ENCODE measurements around the gene PER3. TPM values are rescaled to one million over a fixed set of nuclear protein-coding genes. Genes with fewer than 3 reads are reported as not detected.
A peak's percentile ranks its signal among the peaks of the same experiment; 100 is the strongest.

PER3 gene
- total and polyA plus RNA-seq, 2 of the 8 experiments (the other 6 are each of a cell fraction or from before 2014, with no cell fraction given), result 8.3 to 9.3 TPM

- CTCF ChIA-PET (ENCODE audit: partially characterized antibody), result interaction anchor here (0.7 to 2.0 kb wide), 3 partner anchors 14 to 822 kb away, joined by 3 to 7 read pairs (median 3); no protein-coding TSS in a partner anchor
- Histone ChIP-seq H3K9ac (replicated peaks in 1 of 4; ENCODE audit: extremely low read depth in 1 of 4, low read depth in 3 of 4, low read length in 3 of 4) (no peak overlapping the region), H3K23me2 (ENCODE audit: low read depth, low read length) (peaks cover 2% of the 10 kb centered on the region; the same call in 1 of the 2 replicates), H3K4me2 (ENCODE audit: insufficient read depth in 1 of 2, low read depth in 2 of 2, low read length in 2 of 2) (peak overlapping the region; percentile 61 to 80; a peak in 3 of 4 replicates), H3K56ac (replicated peaks; ENCODE audit: insufficient read length, low read depth, low read length) (no peak overlapping the region), H3K14ac (ENCODE audit: insufficient read length) (no peak overlapping the region), H3K4me3 (ENCODE audit: extremely low read depth in 1 of 4, insufficient read depth in 2 of 4, low read depth in 3 of 4, low read length in 4 of 4) (peak overlapping the region in 3 of 4 experiments; percentile 14 to 62 (median 43); a peak in 3 of 8 replicates), H3K36me3 (ENCODE audit: control insufficient read depth in 2 of 4, insufficient read depth in 4 of 4, low read length in 3 of 4) (peaks cover 7 to 49% (median 23%) of the 10 kb centered on the region in 4 experiments; a peak in 7 of 8 replicates), H4K5ac (ENCODE audit: insufficient read length, low read depth, low read length) (no peak overlapping the region), H3K23ac (ENCODE audit: insufficient read length) (no peak overlapping the region), H2AK5ac (ENCODE audit: low read depth, low read length) (no peak overlapping the region), H4K8ac (ENCODE audit: extremely low read depth, insufficient read depth, low read length) (no peak overlapping the region), H3K18ac (ENCODE audit: extremely low read depth, low read length) (no peak overlapping the region), H2BK15ac (ENCODE audit: low read length) (no peak overlapping the region), H3K79me1 (ENCODE audit: low read depth, low read length) (no peaks in the 10 kb centered on the region), H2BK20ac (ENCODE audit: low read length) (no peak overlapping the region), H2AFZ (ENCODE audit: low read length) (no peak overlapping the region), H3K27ac (ENCODE audit: low read depth, low read length) (no peak overlapping the region), H4K91ac (replicated peaks; ENCODE audit: insufficient read length, low read length) (no peak overlapping the region), H3K9me3 (ENCODE audit: insufficient read depth in 2 of 2, low read depth in 1 of 2, low read length in 1 of 2) (peaks cover 9 to 11% of the 10 kb centered on the region in 2 experiments; a peak in 3 of 4 replicates), H2BK5ac (ENCODE audit: low read depth, low read length) (no peak overlapping the region), H3K4ac (replicated peaks; ENCODE audit: insufficient read length, low read depth, low read length) (no peak overlapping the region), H3K4me1 (replicated peaks in 1 of 4; ENCODE audit: control insufficient read depth in 3 of 4, insufficient read depth in 4 of 4, low read length in 3 of 4) (peaks cover 0 to 6% (median 0%) of the 10 kb centered on the region in 4 experiments; a peak in 2 of 7 replicates), H2BK120ac (replicated peaks; ENCODE audit: low read depth, low read length) (no peak overlapping the region), H3K27me3 (replicated peaks in 1 of 4; ENCODE audit: control insufficient read depth in 3 of 4, extremely low read depth in 1 of 4, insufficient read depth in 3 of 4, low read length in 3 of 4) (peaks cover 0 to 8% (median 7%) of the 10 kb centered on the region in 4 experiments; a peak in 5 of 7 replicates), H3K79me2 (ENCODE audit: control insufficient read depth in 1 of 2, insufficient read depth in 2 of 2, low read length in 2 of 2) (no peaks in the 10 kb centered on the region), H2BK12ac (ENCODE audit: low read depth, low read length) (no peak overlapping the region), H4K20me1 (replicated peaks in 1 of 2; ENCODE audit: control insufficient read depth in 1 of 2, insufficient read depth in 2 of 2, low read length in 2 of 2) (peaks cover 0 to 2% of the 10 kb centered on the region in 2 experiments)
- peak; percentile 24 for FAIRE-seq
- POLR2A ChIA-PET (ENCODE audit: partially characterized antibody), result interaction anchor here (0.7 to 2.8 kb wide), 3 partner anchors 10 to 108 kb away, joined by 3 to 7 read pairs (median 4); partner anchors contain the start of gene VAMP3
- 82% methylated on average over 7 of the region's 7 CpGs; no CpG with 5 or more reads in 1 of the 2 experiments for WGBS, 2 experiments (ENCODE audit: extremely low coverage in 1 of 2, insufficient coverage in 1 of 2, insufficient read length in 1 of 2, insufficient replicate concordance in 2 of 2, low coverage in 1 of 2, low lambda C conversion rate in 2 of 2, missing lambda C conversion rate in 1 of 2)
- peak; percentile 1 to 27; a peak in 1 of 4 replicates for TF ChIP-seq RAD21 (IDR thresholded peaks at IDR 0.05 in 1 of 2, conservative IDR thresholded peaks at IDR 0.05 in 1 of 2; ENCODE audit: low read depth in 2 of 2, low read length in 2 of 2)
- peak; percentile 11 to 23 (median 15); a peak in 2 of 4 replicates for TF ChIP-seq CTCF (IDR thresholded peaks at IDR 0.05; ENCODE audit: control extremely low read depth in 1 of 3, insufficient read depth in 1 of 3, low read depth in 1 of 3, low read length in 3 of 3)
- no peak for TF ChIP-seq TAF7 (optimal IDR thresholded peaks at IDR 0.05; ENCODE audit: borderline replicate concordance, low read depth, low read length)
- DNase-seq (ENCODE audit: low read depth in 1 of 2, low spot score in 2 of 2), result no peak
These were observed 1.0 kb downstream of the PER3 start for GRCh38 chr1:7785108-7785507.

Measured in H1 (cell line).